HepG2 (cell line): ENCODE data around the gene MAPK10. TPM values are rescaled to one million over a fixed set of nuclear protein-coding genes. Genes with fewer than 3 reads are reported as not detected.

ENCODE experiments used
- ATAC-seq: fragments of 200-7000 bp; cut with Tn5 transposase; 3 replicates; pipeline ENCODE4 v1.9.1; 2020; ENCODE audit warnings: mild to moderate bottlenecking, moderate library complexity
- BruUV-seq: library from RNA; stranded (reverse); fragments of 400-500 nt; replicated peaks from 2 replicates; lab custom pipeline; 2021; lab: Mats Ljungman, UMichigan
- CTCF ChIA-PET: fragments of 300-600 bp; formaldehyde crosslinking; extraction: SDS; loops from one replicate; lab custom pipeline; 2021; ENCODE audit warnings: low total read pairs, inconsistent platforms, low intra/inter-chr PET ratio; lab: Yijun Ruan, JAX
- POLR2A ChIA-PET: fragments of 350-600 bp; sonication (Branson Sonifier 250); formaldehyde crosslinking; loops from one replicate; lab custom pipeline; 2020; ENCODE audit warnings: antibody characterized with exemption, inconsistent platforms; lab: Yijun Ruan, JAX
- DNase-seq: peaks from one replicate; pipeline ENCODE4 v3.0.0-alpha.2; 2015; ENCODE audit warnings: low spot score
- FAIRE-seq: peaks from 3 replicates; lab custom pipeline; 2011; peaks lifted over from hg19 to GRCh38; lab: Jason Lieb, UNC
- H2AFZ ChIP-seq: one replicate; pipeline ENCODE4 v1.6.1; 2011; ENCODE audit warnings: low read length, inconsistent platforms
- H3K27ac ChIP-seq: fragments of 300-600 bp; 3 replicates; pipeline ENCODE4 v1.8.0; 2011; ENCODE audit warnings: mixed run types, mild to moderate bottlenecking, mixed read lengths, low read length, inconsistent platforms; ENCODE audit not compliant: insufficient read depth; ENCODE audit errors: extremely low read length
- H3K27me3 ChIP-seq, 2 experiments: fragments of 200-600 bp in 1 of 2; 2 replicates in 1 of 2; 3 replicates in 1 of 2; pipeline versions ENCODE4 v1.6.0 to v1.8.0; 2011; ENCODE audit warnings: low read length in 2 of 2, mild to moderate bottlenecking in 2 of 2, moderate library complexity in 2 of 2, inconsistent platforms in 1 of 2; ENCODE audit not compliant: insufficient read depth in 2 of 2, control insufficient read depth in 1 of 2
- H3K36me3 ChIP-seq, 2 experiments: fragments of 200-600 bp in 1 of 2; replicated peaks in 1 of 2; 2 replicates in 1 of 2; 3 replicates in 1 of 2; pipeline versions ENCODE4 v1.5.1 to v1.8.0; 2011; ENCODE audit warnings: low read length in 2 of 2, inconsistent platforms in 1 of 2; ENCODE audit not compliant: insufficient read depth in 2 of 2, control insufficient read depth in 1 of 2
- H3K4me1 ChIP-seq: 2 replicates; pipeline ENCODE4 v1.5.1; 2012; ENCODE audit warnings: low read length, inconsistent platforms; ENCODE audit not compliant: insufficient read depth
- H3K4me2 ChIP-seq: 2 replicates; pipeline ENCODE4 v1.6.0; 2011; ENCODE audit warnings: low read depth, low read length, inconsistent platforms
- H3K4me3 ChIP-seq, 3 experiments: fragments of 200-600 bp in 1 of 3; sonication (generic), shearing (Covaris generic) in 1 of 3; replicated peaks in 1 of 3; 2 replicates each; pipeline ENCODE4 v1.5.1; 2011 to 2016; ENCODE audit warnings: low read length in 3 of 3, inconsistent platforms in 2 of 3, low read depth in 2 of 3, mild to moderate bottlenecking in 2 of 3, control low read depth in 1 of 3, mixed read lengths in 1 of 3; ENCODE audit not compliant: insufficient read depth in 1 of 3
- H3K79me2 ChIP-seq: one replicate; pipeline ENCODE4 v1.6.1; 2011; ENCODE audit warnings: low read length, inconsistent platforms; ENCODE audit not compliant: insufficient read depth
- H3K9ac ChIP-seq: 2 replicates; pipeline ENCODE4 v1.6.0; 2011; ENCODE audit warnings: mild to moderate bottlenecking, low read depth, low read length, inconsistent platforms; ENCODE audit not compliant: insufficient read depth
- H3K9me3 ChIP-seq: 2 replicates; pipeline ENCODE4 v1.5.1; 2012; ENCODE audit warnings: mild to moderate bottlenecking, low read length
- H4K20me1 ChIP-seq: 2 replicates; pipeline ENCODE4 v1.6.0; 2011; ENCODE audit warnings: inconsistent platforms, mild to moderate bottlenecking, low read length, moderate library complexity; ENCODE audit not compliant: insufficient read depth
- GTF3A ChIP-seq: sonication (generic); formaldehyde crosslinking; conservative IDR thresholded peaks from 2 replicates; pipeline ENCODE4 v1.4.0; 2020; ENCODE audit warnings: mild to moderate bottlenecking, missing genetic modification reagents
- SETDB1 ChIP-seq: sonication (generic); formaldehyde crosslinking; IDR thresholded peaks from 2 replicates; pipeline ENCODE4 v1.5.1; 2020; ENCODE audit warnings: missing genetic modification reagents, mild to moderate bottlenecking, borderline replicate concordance
- SNAPC2 ChIP-seq: sonication (generic); formaldehyde crosslinking; IDR thresholded peaks from 2 replicates; pipeline ENCODE4 v1.8.1; 2022; ENCODE audit warnings: mild to moderate bottlenecking, missing genetic modification reagents
- ZFP36L1 ChIP-seq: sonication (generic); formaldehyde crosslinking; IDR thresholded peaks from 2 replicates; pipeline ENCODE4 v1.8.0; 2022; ENCODE audit warnings: mild to moderate bottlenecking, missing genetic modification reagents, moderate library complexity
- ZNF432 ChIP-seq: sonication (generic); formaldehyde crosslinking; IDR thresholded peaks from 2 replicates; pipeline ENCODE4 v1.5.0; 2020; ENCODE audit warnings: missing genetic modification reagents, mild to moderate bottlenecking, borderline replicate concordance
- WGBS: methylation state at CpG from one replicate; pipeline ENCODE4 v1.1.6; 2017; ENCODE audit warnings: low lambda C conversion rate; 5-methylcytosine and 5-hydroxymethylcytosine counted together
- in situ Hi-C: cut with HindIII; loops from 2 replicates; pipeline ENCODE4 v1.10.0; 2017; ENCODE audit warnings: low pct_unique_long_range_greater_than_20kb; ENCODE audit not compliant: extremely low pct_ligation_motif_present
- intact Hi-C: fragments of 100-400 bp; cut with micrococcal nuclease; formaldehyde crosslinking; loops from one replicate; pipeline ENCODE4 v1.10.0; 2022; ENCODE audit not compliant: unreplicated experiment
- polyA plus RNA-seq, 8 experiments: library from polyadenylated mRNA; depleted of rRNA in 3 of 8; stranded (reverse) in 7 of 8; unstranded in 1 of 8; fragments of >200 nt; fragmentation: Illumina TruSeq in 4 of 8; extraction: Trizol in 4 of 8; gene quantifications; 2 replicates each; pipeline versions ENCODE4 v1.2.1 to v1.2.3, GENCODE V29; 2011 to 2016; ENCODE audit warnings: low read depth in 4 of 8, missing spikeins in 1 of 8, mixed read lengths in 1 of 8; ENCODE audit not compliant: insufficient read depth in 1 of 8
- total RNA-seq, 5 experiments: library from RNA; depleted of rRNA; stranded (reverse); fragments of >200 nt; fragmentation: Illumina TruSeq; extraction: Trizol; gene quantifications; 2 replicates each; pipeline ENCODE4 v1.2.3, GENCODE V29; 2016; ENCODE audit warnings: low read depth in 1 of 5
- TF ChIP-seq, protein P1 (sequence below): sonication (generic); formaldehyde crosslinking; conservative IDR thresholded peaks from 2 replicates; pipeline ENCODE4 v1.5.0; 2020; ENCODE audit warnings: missing genetic modification reagents
- TF ChIP-seq, protein P2 (sequence below): sonication (generic); formaldehyde crosslinking; IDR thresholded peaks from 2 replicates; pipeline ENCODE4 v1.5.0; 2020; ENCODE audit warnings: mild to moderate bottlenecking, missing genetic modification reagents, borderline replicate concordance

MAPK10 gene
- total and polyA plus RNA-seq, 2 of the 13 experiments (the other 11 are each of a cell fraction or from before 2014, with no cell fraction given), result not detected

DNA sequence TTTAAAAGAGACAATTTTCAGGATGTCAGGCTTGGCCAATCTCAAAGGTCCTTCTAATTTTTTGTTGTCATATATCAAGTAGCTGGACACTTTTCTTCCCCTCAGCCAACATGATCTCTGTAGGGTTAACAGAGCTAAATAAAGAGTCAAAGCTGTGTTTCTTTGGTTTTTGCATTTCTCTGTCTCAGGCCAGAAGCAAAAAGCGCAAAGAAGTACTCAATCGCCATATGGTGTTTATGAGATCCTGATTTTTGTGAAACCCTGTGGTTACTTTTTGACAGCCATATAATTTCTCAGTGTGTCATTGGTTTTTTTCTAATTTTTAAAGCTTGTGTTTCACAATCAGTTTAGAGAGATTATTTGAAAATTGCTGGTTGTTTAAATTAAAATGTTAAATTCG is 111.9 kb downstream of the MAPK10 start:
- Histone ChIP-seq H3K9me3 (no peaks in the 10 kb centered on the region), H3K4me1 (no peaks in the 10 kb centered on the region), H4K20me1 (no peaks in the 10 kb centered on the region), H3K4me3 (no peak overlapping the region), H3K9ac (no peak overlapping the region), H3K4me2 (no peak overlapping the region), H3K36me3 (no peaks in the 10 kb centered on the region), H3K27me3 (no peaks in the 10 kb centered on the region), H3K27ac (no peak overlapping the region), H3K79me2 (no peaks in the 10 kb centered on the region), H2AFZ (no peak overlapping the region)
- DNase-seq (no peak), FAIRE-seq (no peak), ATAC-seq (no peak)
- 3% methylated on average over 3 of the region's 3 CpGs for WGBS
- TF ChIP-seq SETDB1 (CRISPR knock-in tag) (no peak), ZFP36L1 (CRISPR knock-in tag) (no peak), SNAPC2 (CRISPR knock-in tag) (no peak), ZNF432 (no peak), GTF3A (no peak)
- TF ChIP-seq, protein P1, sequence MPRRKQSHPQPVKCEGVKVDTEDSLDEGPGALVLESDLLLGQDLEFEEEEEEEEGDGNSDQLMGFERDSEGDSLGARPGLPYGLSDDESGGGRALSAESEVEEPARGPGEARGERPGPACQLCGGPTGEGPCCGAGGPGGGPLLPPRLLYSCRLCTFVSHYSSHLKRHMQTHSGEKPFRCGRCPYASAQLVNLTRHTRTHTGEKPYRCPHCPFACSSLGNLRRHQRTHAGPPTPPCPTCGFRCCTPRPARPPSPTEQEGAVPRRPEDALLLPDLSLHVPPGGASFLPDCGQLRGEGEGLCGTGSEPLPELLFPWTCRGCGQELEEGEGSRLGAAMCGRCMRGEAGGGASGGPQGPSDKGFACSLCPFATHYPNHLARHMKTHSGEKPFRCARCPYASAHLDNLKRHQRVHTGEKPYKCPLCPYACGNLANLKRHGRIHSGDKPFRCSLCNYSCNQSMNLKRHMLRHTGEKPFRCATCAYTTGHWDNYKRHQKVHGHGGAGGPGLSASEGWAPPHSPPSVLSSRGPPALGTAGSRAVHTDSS (CRISPR knock-in tag), result no peak
- TF ChIP-seq, protein P2, sequence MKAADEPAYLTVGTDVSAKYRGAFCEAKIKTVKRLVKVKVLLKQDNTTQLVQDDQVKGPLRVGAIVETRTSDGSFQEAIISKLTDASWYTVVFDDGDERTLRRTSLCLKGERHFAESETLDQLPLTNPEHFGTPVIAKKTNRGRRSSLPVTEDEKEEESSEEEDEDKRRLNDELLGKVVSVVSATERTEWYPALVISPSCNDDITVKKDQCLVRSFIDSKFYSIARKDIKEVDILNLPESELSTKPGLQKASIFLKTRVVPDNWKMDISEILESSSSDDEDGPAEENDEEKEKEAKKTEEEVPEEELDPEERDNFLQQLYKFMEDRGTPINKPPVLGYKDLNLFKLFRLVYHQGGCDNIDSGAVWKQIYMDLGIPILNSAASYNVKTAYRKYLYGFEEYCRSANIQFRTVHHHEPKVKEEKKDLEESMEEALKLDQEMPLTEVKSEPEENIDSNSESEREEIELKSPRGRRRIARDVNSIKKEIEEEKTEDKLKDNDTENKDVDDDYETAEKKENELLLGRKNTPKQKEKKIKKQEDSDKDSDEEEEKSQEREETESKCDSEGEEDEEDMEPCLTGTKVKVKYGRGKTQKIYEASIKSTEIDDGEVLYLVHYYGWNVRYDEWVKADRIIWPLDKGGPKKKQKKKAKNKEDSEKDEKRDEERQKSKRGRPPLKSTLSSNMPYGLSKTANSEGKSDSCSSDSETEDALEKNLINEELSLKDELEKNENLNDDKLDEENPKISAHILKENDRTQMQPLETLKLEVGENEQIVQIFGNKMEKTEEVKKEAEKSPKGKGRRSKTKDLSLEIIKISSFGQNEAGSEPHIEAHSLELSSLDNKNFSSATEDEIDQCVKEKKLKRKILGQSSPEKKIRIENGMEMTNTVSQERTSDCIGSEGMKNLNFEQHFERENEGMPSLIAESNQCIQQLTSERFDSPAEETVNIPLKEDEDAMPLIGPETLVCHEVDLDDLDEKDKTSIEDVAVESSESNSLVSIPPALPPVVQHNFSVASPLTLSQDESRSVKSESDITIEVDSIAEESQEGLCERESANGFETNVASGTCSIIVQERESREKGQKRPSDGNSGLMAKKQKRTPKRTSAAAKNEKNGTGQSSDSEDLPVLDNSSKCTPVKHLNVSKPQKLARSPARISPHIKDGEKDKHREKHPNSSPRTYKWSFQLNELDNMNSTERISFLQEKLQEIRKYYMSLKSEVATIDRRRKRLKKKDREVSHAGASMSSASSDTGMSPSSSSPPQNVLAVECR (CRISPR knock-in tag), result no peak
- in situ Hi-C loops (no loop called here), intact Hi-C loops (no loop called here)
- BruUV-seq, result no TSS peak
- POLR2A ChIA-PET, result no interaction called here
- CTCF ChIA-PET, result no interaction called here
